ENCODE data around the gene MMAB.

GRCh38 chr12:109535231-109535862, 38.0 kb downstream of the MMAB start:
- TF ChIP-seq ATF3 (IDR thresholded peaks at IDR 0.05) (no peak), CTCF (IDR thresholded peaks at IDR 0.05; ENCODE audit: low read depth, low read length, missing input control) (no peak), FOXA1 (IDR thresholded peaks at IDR 0.05) (no peak), TAF1 (conservative IDR thresholded peaks at IDR 0.05) (no peak), EGR1 (IDR thresholded peaks at IDR 0.05; ENCODE audit: low read depth in 2 of 2) (no peak), YY1 (IDR thresholded peaks at IDR 0.05) (no peak), GABPA (IDR thresholded peaks at IDR 0.05 in 1 of 2, conservative IDR thresholded peaks at IDR 0.05 in 1 of 2) (no peak)
